CD14-positive monocyte (primary cell): ENCODE measurements around the gene CTBP2. TPM values are rescaled to one million over a fixed set of nuclear protein-coding genes. Genes with fewer than 3 reads are reported as not detected.

Experiments
- DNase-seq, 3 donors: peaks; one replicate each; pipeline ENCODE4 v3.0.0-alpha.2; 2011 to 2022
- H2AFZ ChIP-seq: 2 replicates; pipeline ENCODE4 v1.6.0; 2012; ENCODE audit warnings: mild to moderate bottlenecking, low read depth, low read length, inconsistent platforms; ENCODE audit not compliant: insufficient read depth, poor library complexity, severe bottlenecking
- H3K27ac ChIP-seq, 2 donors: 1 replicate in 1 of 2; 2 replicates in 1 of 2; pipeline ENCODE4 v1.5.1; 2012 to 2013; ENCODE audit warnings: low read length in 2 of 2, control low read depth in 1 of 2, inconsistent platforms in 1 of 2, low read depth in 1 of 2, mild to moderate bottlenecking in 1 of 2
- H3K27me3 ChIP-seq, 2 donors: one replicate each; pipeline versions ENCODE4 v1.6.0 to v1.6.1; 2011 to 2013; ENCODE audit warnings: low read length in 2 of 2; ENCODE audit not compliant: control insufficient read depth in 2 of 2, insufficient read depth in 2 of 2
- H3K36me3 ChIP-seq, 2 donors: replicated peaks in 1 of 2; 1 replicate in 1 of 2; 2 replicates in 1 of 2; pipeline versions ENCODE4 v1.5.1 to v1.6.1; 2012 to 2013; ENCODE audit warnings: low read length in 2 of 2, control low read depth in 1 of 2, inconsistent platforms in 1 of 2, mild to moderate bottlenecking in 1 of 2; ENCODE audit not compliant: insufficient read depth in 2 of 2, control insufficient read depth in 1 of 2
- H3K4me1 ChIP-seq, 2 donors: 1 replicate in 1 of 2; 2 replicates in 1 of 2; pipeline versions ENCODE4 v1.5.1 to v1.6.1; 2012 to 2013; ENCODE audit warnings: low read length in 2 of 2, control low read depth in 1 of 2, inconsistent platforms in 1 of 2, mild to moderate bottlenecking in 1 of 2, moderate library complexity in 1 of 2; ENCODE audit not compliant: insufficient read depth in 2 of 2, control insufficient read depth in 1 of 2
- H3K4me2 ChIP-seq: replicated peaks from 2 replicates; pipeline ENCODE3; 2012; ENCODE audit warnings: low read length, moderate library complexity, mild to moderate bottlenecking; ENCODE audit not compliant: poor library complexity, severe bottlenecking; ENCODE audit errors: extremely low read depth
- H3K4me3 ChIP-seq, 3 experiments: fragments of 200-600 bp in 1 of 3; sonication (generic) in 1 of 3; replicated peaks in 1 of 3; 1 replicate in 2 of 3; 2 replicates in 1 of 3; pipeline ENCODE4 v1.5.1; 2011 to 2013; ENCODE audit warnings: low read length in 3 of 3, mild to moderate bottlenecking in 3 of 3, control low read depth in 2 of 3, low read depth in 2 of 3, inconsistent platforms in 1 of 3, moderate library complexity in 1 of 3
- H3K79me2 ChIP-seq: 2 replicates; pipeline ENCODE4 v1.6.0; 2012; ENCODE audit warnings: mild to moderate bottlenecking, control low read depth, inconsistent platforms, low read length, moderate library complexity; ENCODE audit not compliant: insufficient read depth
- H3K9ac ChIP-seq: 2 replicates; pipeline ENCODE4 v1.6.0; 2017; ENCODE audit warnings: low read length, mild to moderate bottlenecking; ENCODE audit not compliant: insufficient read depth, poor library complexity, severe bottlenecking
- H3K9me3 ChIP-seq, 2 donors: replicated peaks in 1 of 2; 1 replicate in 1 of 2; 2 replicates in 1 of 2; pipeline versions ENCODE4 v1.5.1 to v1.6.1; 2012 to 2013; ENCODE audit warnings: low read length in 2 of 2, control low read depth in 1 of 2; ENCODE audit not compliant: control insufficient read depth in 1 of 2, insufficient read depth in 1 of 2
- H4K20me1 ChIP-seq: 2 replicates; pipeline ENCODE4 v1.6.0; 2012; ENCODE audit warnings: mild to moderate bottlenecking, low read length, control low read depth, moderate library complexity; ENCODE audit not compliant: insufficient read depth
- H3K27ac Mint-ChIP-seq, 7 donors: one replicate each; pipeline ENCODE4 v1.8.0; 2020; ENCODE audit warnings: mild to moderate bottlenecking in 7 of 7, mixed read lengths in 7 of 7, moderate library complexity in 6 of 7, inconsistent platforms in 2 of 7
- H3K27me3 Mint-ChIP-seq, 3 donors: one replicate each; pipeline ENCODE4 v1.8.0; 2021 to 2022; ENCODE audit warnings: low read depth in 3 of 3, mild to moderate bottlenecking in 3 of 3, mixed read lengths in 3 of 3, moderate library complexity in 3 of 3, inconsistent platforms in 1 of 3
- H3K36me3 Mint-ChIP-seq, 2 donors: one replicate each; pipeline ENCODE4 v1.8.0; 2020; ENCODE audit warnings: mixed read lengths in 2 of 2, inconsistent platforms in 1 of 2, mild to moderate bottlenecking in 1 of 2
- H3K4me1 Mint-ChIP-seq: one replicate; pipeline ENCODE4 v1.8.0; 2020; ENCODE audit warnings: mild to moderate bottlenecking, mixed read lengths
- H3K4me3 Mint-ChIP-seq, 2 donors: one replicate each; pipeline ENCODE4 v1.8.0; 2020; ENCODE audit warnings: mild to moderate bottlenecking in 2 of 2, mixed read lengths in 2 of 2, moderate library complexity in 1 of 2
- H3K9me3 Mint-ChIP-seq, 7 donors: one replicate each; pipeline ENCODE4 v1.8.0; 2020 to 2022; ENCODE audit warnings: mixed read lengths in 7 of 7, mild to moderate bottlenecking in 6 of 7, moderate library complexity in 6 of 7, inconsistent platforms in 2 of 7
- CTCF ChIP-seq: fragments of 200-600 bp; IDR thresholded peaks from one replicate; pipeline ENCODE4 v1.8.0; 2022; ENCODE audit warnings: antibody characterized with exemption, mild to moderate bottlenecking
- WGBS: methylation state at CpG from one replicate; pipeline ENCODE4 v1.1.5; 2013; ENCODE audit warnings: missing lambda C conversion rate; ENCODE audit not compliant: insufficient coverage; 5-methylcytosine and 5-hydroxymethylcytosine counted together
- intact Hi-C, 2 donors: fragments of 100-400 bp; cut with micrococcal nuclease; formaldehyde crosslinking; loops; one replicate each; pipeline versions ENCODE4 v1.15.0 to v1.15.1; 2023
- polyA plus RNA-seq, 3 donors: library from polyadenylated mRNA; depleted of rRNA in 1 of 3; unstranded in 2 of 3; stranded (reverse) in 1 of 3; fragments of 300-500 nt in 2 of 3; fragments of >200 nt in 1 of 3; fragmentation: Illumina TruSeq in 2 of 3; gene quantifications; 1 replicate in 2 of 3; 2 replicates in 1 of 3; pipeline ENCODE4 v1.2.3, GENCODE V29; 2012 to 2021

Gene CTBP2
- polyA plus RNA-seq, 3 donors: 40.9 to 87.1 (median 41.1) TPM

- peak in 2 of 3 donors; percentile 2 to 32 for DNase-seq
- Mint-ChIP-seq H3K4me1 (no peaks in the 10 kb centered on the region), H3K4me3 (no peak overlapping the region), H3K36me3 (no peaks in the 10 kb centered on the region), H3K9me3 (no peaks in the 10 kb centered on the region), H3K27ac (no peak overlapping the region), H3K27me3 (peaks cover 12 to 22% (median 13%) of the 10 kb centered on the region in 3 donors)
- no peaks in the 10 kb centered on the region for H4K20me1 ChIP-seq
- no peak for TF ChIP-seq CTCF
- H3K27ac ChIP-seq: no peak overlapping the region
- no peak overlapping the region for H2AFZ ChIP-seq
- H3K27me3 ChIP-seq: peaks cover 0 to 6% of the 10 kb centered on the region in 2 donors
- no peaks in the 10 kb centered on the region for H3K36me3 ChIP-seq
- intact Hi-C loops: no loop called here
- no peak overlapping the region for H3K4me3 ChIP-seq
- no peaks in the 10 kb centered on the region for H3K79me2 ChIP-seq
- WGBS: 8% methylated on average over 5 of the region's 5 CpGs
- H3K9me3 ChIP-seq: no peaks in the 10 kb centered on the region
- no peak overlapping the region for H3K9ac ChIP-seq
- H3K4me1 ChIP-seq: no peaks in the 10 kb centered on the region
- H3K4me2 ChIP-seq: no peak overlapping the region
Observed at GRCh38 chr10:125201108-125201524, 40.8 kb upstream of the CTBP2 start.

- no peaks in the 10 kb centered on the region for H3K36me3 Mint-ChIP-seq
- no peaks in the 10 kb centered on the region for H3K4me1 ChIP-seq
- H3K4me3 Mint-ChIP-seq: no peak overlapping the region
Observed at GRCh38 chr10:125200396-125200795, 40.0 kb upstream of the CTBP2 start.

More at GRCh38 chr10:125200396-125200795, 40.0 kb upstream of the CTBP2 start:
- H3K27ac Mint-ChIP-seq: no peak overlapping the region
- H3K9ac ChIP-seq: no peak overlapping the region
- H2AFZ ChIP-seq: no peak overlapping the region
- no peak overlapping the region for H3K4me2 ChIP-seq
- H3K9me3 ChIP-seq: no peaks in the 10 kb centered on the region
- no peak overlapping the region for H3K4me3 ChIP-seq
- H3K9me3 Mint-ChIP-seq: no peaks in the 10 kb centered on the region
- H3K27me3 ChIP-seq: peaks cover 0 to 6% of the 10 kb centered on the region in 2 donors
- no peak for DNase-seq
- no peak for TF ChIP-seq CTCF
- H3K27me3 Mint-ChIP-seq: peaks cover 12 to 21% (median 12%) of the 10 kb centered on the region in 3 donors
- intact Hi-C loops: no loop called here
- no peaks in the 10 kb centered on the region for H3K36me3 ChIP-seq
- no peak overlapping the region for H3K27ac ChIP-seq
- H3K79me2 ChIP-seq: no peaks in the 10 kb centered on the region
- no peaks in the 10 kb centered on the region for H4K20me1 ChIP-seq
- H3K4me1 Mint-ChIP-seq: no peaks in the 10 kb centered on the region
- WGBS: 100% methylated on average over 1 of the region's 3 CpGs
